Measurements from ENCODE around the gene RAPGEF6. TPM values are rescaled to one million over a fixed set of nuclear protein-coding genes. Genes with fewer than 3 reads are reported as not detected.

Gene RAPGEF6
- total RNA-seq, 3 donors from 2014 or later (not counting 1 experiment from before 2014, with no cell fraction given), result 30.1 to 61.0 (median 42.1) TPM

GRCh38 chr5:131426011-131426410 lies 209.0 kb downstream of the RAPGEF6 start:
- no peaks in the 10 kb centered on the region for H3K9me3 ChIP-seq (ENCODE audit: control insufficient read depth, insufficient read depth, low read length)
- H3K27me3 Mint-ChIP-seq (ENCODE audit: low read depth in 2 of 2), result no peaks in the 10 kb centered on the region
- H3K27ac ChIP-seq (ENCODE audit: low read length), result no peak overlapping the region
- no peak for TF ChIP-seq CTCF (IDR thresholded peaks at IDR 0.05)
- no peak overlapping the region for H3K27ac Mint-ChIP-seq
- H3K4me1 Mint-ChIP-seq, result no peaks in the 10 kb centered on the region
- intact Hi-C loops (cut with micrococcal nuclease), result no loop called here
- H3K36me3 ChIP-seq (ENCODE audit: control insufficient read depth, insufficient read depth, low read length), result peaks cover 64% of the 10 kb centered on the region
- no peaks in the 10 kb centered on the region for H3K9me3 Mint-ChIP-seq
- DNase-seq (no peak), ATAC-seq (no peak)
- no peak overlapping the region for H3K4me3 Mint-ChIP-seq
- WGBS (ENCODE audit: insufficient coverage), result no CpG with 5 or more reads among the region's 1 CpG
- peaks cover 8% of the 10 kb centered on the region for H3K36me3 Mint-ChIP-seq
- no peak overlapping the region for H3K4me3 ChIP-seq (ENCODE audit: low read length)
- H3K4me1 ChIP-seq (ENCODE audit: control insufficient read depth, insufficient read depth, low read length), result no peaks in the 10 kb centered on the region
- no peaks in the 10 kb centered on the region for H3K27me3 ChIP-seq (ENCODE audit: control insufficient read depth, insufficient read depth, low read length)

GRCh38 chr5:131423056-131423455 lies 212.0 kb downstream of the RAPGEF6 start:
- Histone ChIP-seq H3K4me3 (ENCODE audit: low read length) (no peak overlapping the region), H3K27ac (ENCODE audit: low read length) (no peak overlapping the region), H3K4me1 (ENCODE audit: control insufficient read depth, insufficient read depth, low read length) (no peaks in the 10 kb centered on the region), H3K9me3 (ENCODE audit: control insufficient read depth, insufficient read depth, low read length) (no peaks in the 10 kb centered on the region), H3K36me3 (ENCODE audit: control insufficient read depth, insufficient read depth, low read length) (peaks cover 40% of the 10 kb centered on the region), H3K27me3 (ENCODE audit: control insufficient read depth, insufficient read depth, low read length) (no peaks in the 10 kb centered on the region)
- no peaks in the 10 kb centered on the region for H3K36me3 Mint-ChIP-seq
- no peaks in the 10 kb centered on the region for H3K27me3 Mint-ChIP-seq (ENCODE audit: low read depth in 2 of 2)
- WGBS (ENCODE audit: insufficient coverage), result 88% methylated on average over 2 of the region's 2 CpGs
- peak in 1 of 2 donors; percentile 31 for DNase-seq
- no peak for TF ChIP-seq CTCF (IDR thresholded peaks at IDR 0.05)
- ATAC-seq, result no peak
- no peaks in the 10 kb centered on the region for H3K4me1 Mint-ChIP-seq
- intact Hi-C loops (cut with micrococcal nuclease), result loop anchor here (5.0 kb wide), 1 partner anchor 584 kb away; no protein-coding TSS in a partner anchor
- no peaks in the 10 kb centered on the region for H3K9me3 Mint-ChIP-seq
- no peak overlapping the region for H3K4me3 Mint-ChIP-seq
- H3K27ac Mint-ChIP-seq, result peak overlapping the region in 1 of 2 donors; percentile 14

- no peak for TF ChIP-seq CTCF (IDR thresholded peaks at IDR 0.05)
- Mint-ChIP-seq H3K9me3 (no peaks in the 10 kb centered on the region), H3K27ac (peak overlapping the region; percentile 43 to 68), H3K4me1 (peaks cover 11% of the 10 kb centered on the region in 2 donors), H3K4me3 (no peak overlapping the region), H3K27me3 (ENCODE audit: low read depth in 2 of 2) (no peaks in the 10 kb centered on the region), H3K36me3 (no peaks in the 10 kb centered on the region)
- H3K4me1 ChIP-seq (ENCODE audit: control insufficient read depth, insufficient read depth, low read length), result no peaks in the 10 kb centered on the region
- WGBS (ENCODE audit: insufficient coverage), result 58% methylated on average over 4 of the region's 4 CpGs
- H3K9me3 ChIP-seq (ENCODE audit: control insufficient read depth, insufficient read depth, low read length), result no peaks in the 10 kb centered on the region
- H3K36me3 ChIP-seq (ENCODE audit: control insufficient read depth, insufficient read depth, low read length), result peaks cover 19% of the 10 kb centered on the region
- intact Hi-C loops (cut with micrococcal nuclease), result loop anchor here (5.0 kb wide), 1 partner anchor 587 kb away; no protein-coding TSS in a partner anchor
- no peaks in the 10 kb centered on the region for H3K27me3 ChIP-seq (ENCODE audit: control insufficient read depth, insufficient read depth, low read length)
- DNase-seq (no peak), ATAC-seq (no peak)
- no peak overlapping the region for H3K4me3 ChIP-seq (ENCODE audit: low read length)
- no peak overlapping the region for H3K27ac ChIP-seq (ENCODE audit: low read length)
Observed at GRCh38 chr5:131419877-131420276, 215.2 kb downstream of the RAPGEF6 start.

- 93% methylated on average over 2 of the region's 7 CpGs for WGBS (ENCODE audit: insufficient coverage)
- Mint-ChIP-seq H3K4me1 (peaks cover 18 to 20% of the 10 kb centered on the region in 2 donors), H3K4me3 (no peak overlapping the region), H3K27ac (peak overlapping the region in 1 of 2 donors; percentile 68), H3K9me3 (no peaks in the 10 kb centered on the region), H3K36me3 (no peaks in the 10 kb centered on the region), H3K27me3 (ENCODE audit: low read depth in 2 of 2) (no peaks in the 10 kb centered on the region)
- no peak overlapping the region for H3K27ac ChIP-seq (ENCODE audit: low read length)
- no peak overlapping the region for H3K4me3 ChIP-seq (ENCODE audit: low read length)
- no peak for TF ChIP-seq CTCF (IDR thresholded peaks at IDR 0.05)
- peaks cover 3% of the 10 kb centered on the region for H3K4me1 ChIP-seq (ENCODE audit: control insufficient read depth, insufficient read depth, low read length)
- no peaks in the 10 kb centered on the region for H3K27me3 ChIP-seq (ENCODE audit: control insufficient read depth, insufficient read depth, low read length)
- intact Hi-C loops (cut with micrococcal nuclease), result no loop called here
- peaks cover 14% of the 10 kb centered on the region for H3K36me3 ChIP-seq (ENCODE audit: control insufficient read depth, insufficient read depth, low read length)
- ATAC-seq (no peak), DNase-seq (no peak)
- no peaks in the 10 kb centered on the region for H3K9me3 ChIP-seq (ENCODE audit: control insufficient read depth, insufficient read depth, low read length)
Observed at GRCh38 chr5:131418846-131419245, 216.2 kb downstream of the RAPGEF6 start.
